Activated CD4-positive, alpha-beta memory T cell treated with anti-CD3 and anti-CD28 coated beads for 36 hours (primary cell): ENCODE results near the gene KIF9. TPM values are rescaled to one million over a fixed set of nuclear protein-coding genes. Genes with fewer than 3 reads are reported as not detected.
"Not testable (repeated sequence)": the region's sequence is repeated elsewhere in the genome, so short reads cannot be mapped to it uniquely, and the experiment has no call there.

Experiments used
- CTCF ChIA-PET: fragments of 350-600 bp; sonication (Branson Sonifier 250); formaldehyde crosslinking; loops from one replicate; lab custom pipeline; 2021; ENCODE audit warnings: antibody characterized with exemption, inconsistent platforms; lab: Charles Lee
- POLR2A ChIA-PET: fragments of 350-600 bp; sonication (Branson Sonifier 250); formaldehyde crosslinking; loops from one replicate; lab custom pipeline; 2021; ENCODE audit warnings: antibody characterized with exemption; lab: Charles Lee
- DNase-seq: peaks from one replicate; pipeline ENCODE4 v3.0.0-alpha.2; 2020
- H3K27ac Mint-ChIP-seq: one replicate; pipeline ENCODE4 v1.8.0; 2021; ENCODE audit warnings: mixed read lengths
- H3K27me3 Mint-ChIP-seq: one replicate; pipeline ENCODE4 v1.8.0; 2021; ENCODE audit warnings: mixed read lengths
- H3K36me3 Mint-ChIP-seq: one replicate; pipeline ENCODE4 v1.8.0; 2021; ENCODE audit warnings: mixed read lengths
- H3K4me1 Mint-ChIP-seq: one replicate; pipeline ENCODE4 v1.8.0; 2021; ENCODE audit warnings: low read depth, mixed read lengths
- H3K4me3 Mint-ChIP-seq: one replicate; pipeline ENCODE4 v1.8.0; 2021; ENCODE audit warnings: mild to moderate bottlenecking, mixed read lengths
- H3K9me3 Mint-ChIP-seq: one replicate; pipeline ENCODE4 v1.8.0; 2021; ENCODE audit warnings: mixed read lengths
- intact Hi-C: fragments of 100-400 bp; cut with micrococcal nuclease; formaldehyde crosslinking; loops from one replicate; pipeline ENCODE4 v1.15.1; 2023
- total RNA-seq, 2 experiments: library from RNA; stranded (reverse); gene quantifications; one replicate each; pipeline ENCODE4 v1.2.3, GENCODE V29; 2021

Gene KIF9
- total RNA-seq, 2 experiments from 2014 or later, result 3.3 to 4.9 TPM

DNA sequence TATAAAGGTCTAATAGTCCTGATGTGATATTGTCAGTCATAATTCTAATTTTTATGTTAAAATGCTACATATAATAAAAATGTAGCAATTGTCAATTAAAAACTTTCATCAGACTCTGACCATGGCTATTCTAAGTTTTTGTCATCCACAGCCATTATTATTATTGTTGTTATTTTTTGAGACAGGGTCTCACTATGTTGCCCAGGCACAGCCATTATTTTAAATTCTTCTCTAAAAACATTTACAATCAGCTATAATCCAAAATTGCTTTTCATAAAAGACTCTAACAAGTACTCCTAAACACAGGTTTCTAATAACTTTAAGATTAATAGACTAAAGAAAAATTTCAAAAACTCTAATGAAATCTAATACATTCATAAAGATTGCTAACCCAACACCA lies 77.7 kb downstream of the KIF9 start:
- H3K36me3 Mint-ChIP-seq, result no peaks in the 10 kb centered on the region
- ChIA-PET CTCF (no interaction called here), POLR2A (no interaction called here)
- no peak for DNase-seq
- no peaks in the 10 kb centered on the region for H3K4me1 Mint-ChIP-seq
- H3K9me3 Mint-ChIP-seq, result no peaks in the 10 kb centered on the region
- H3K4me3 Mint-ChIP-seq, result no peak overlapping the region
- no peak overlapping the region for H3K27ac Mint-ChIP-seq
- no peaks in the 10 kb centered on the region for H3K27me3 Mint-ChIP-seq
- intact Hi-C loops, result no loop called here

DNA sequence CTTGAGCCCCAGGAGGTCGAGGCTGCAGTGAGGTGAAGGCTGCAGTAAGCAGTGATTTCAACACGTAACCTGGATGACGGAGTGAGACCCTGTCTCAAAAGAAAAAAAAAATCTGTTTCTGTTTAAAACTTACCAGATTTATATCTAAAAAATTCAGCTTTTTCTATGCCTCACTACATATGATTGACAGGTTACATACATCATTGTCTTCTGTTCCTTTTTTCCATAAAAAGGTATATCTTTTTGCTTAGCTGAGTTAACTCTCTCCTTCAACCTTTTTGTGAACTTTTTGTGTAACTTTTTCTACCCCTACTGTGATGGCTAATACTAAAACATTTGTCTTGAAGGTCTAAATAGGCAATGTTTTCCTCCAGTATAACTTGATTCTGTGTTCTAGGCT lies 80.1 kb downstream of the KIF9 start:
- CTCF ChIA-PET, result no interaction called here
- no peaks in the 10 kb centered on the region for H3K9me3 Mint-ChIP-seq
- no peaks in the 10 kb centered on the region for H3K4me1 Mint-ChIP-seq
- H3K4me3 Mint-ChIP-seq, result no peak overlapping the region
- intact Hi-C loops, result no loop called here
- POLR2A ChIA-PET, result no interaction called here
- no peak for DNase-seq
- H3K36me3 Mint-ChIP-seq, result no peaks in the 10 kb centered on the region
- H3K27me3 Mint-ChIP-seq, result no peaks in the 10 kb centered on the region
- H3K27ac Mint-ChIP-seq, result no peak overlapping the region

DNA sequence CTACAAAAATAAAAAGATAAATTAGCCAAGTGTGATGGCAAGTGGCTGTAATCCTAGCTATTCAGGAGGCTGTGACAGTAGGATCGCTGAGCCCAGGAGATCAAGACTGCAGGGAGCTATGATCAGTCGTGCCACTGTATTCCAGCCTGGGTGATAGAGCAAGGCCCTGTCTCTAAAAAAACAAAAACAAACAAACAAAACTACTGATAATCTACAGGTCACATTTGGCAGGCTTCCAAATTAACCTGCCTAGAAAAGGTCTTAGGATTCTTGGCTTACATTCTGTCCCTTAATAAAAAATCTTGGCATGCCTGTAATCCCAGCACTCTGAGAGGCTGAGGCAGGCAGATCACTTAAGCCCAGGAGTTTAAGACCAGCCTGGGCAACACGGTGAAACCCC lies 85.3 kb downstream of the KIF9 start:
- Mint-ChIP-seq H3K27me3 (no peaks in the 10 kb centered on the region), H3K27ac (no peak overlapping the region), H3K9me3 (peaks cover 6% of the 10 kb centered on the region), H3K4me3 (no peak overlapping the region), H3K36me3 (peaks cover 3% of the 10 kb centered on the region), H3K4me1 (no peaks in the 10 kb centered on the region)
- ChIA-PET CTCF (no interaction called here), POLR2A (no interaction called here)
- intact Hi-C loops, result no loop called here
- no peak for DNase-seq

DNA sequence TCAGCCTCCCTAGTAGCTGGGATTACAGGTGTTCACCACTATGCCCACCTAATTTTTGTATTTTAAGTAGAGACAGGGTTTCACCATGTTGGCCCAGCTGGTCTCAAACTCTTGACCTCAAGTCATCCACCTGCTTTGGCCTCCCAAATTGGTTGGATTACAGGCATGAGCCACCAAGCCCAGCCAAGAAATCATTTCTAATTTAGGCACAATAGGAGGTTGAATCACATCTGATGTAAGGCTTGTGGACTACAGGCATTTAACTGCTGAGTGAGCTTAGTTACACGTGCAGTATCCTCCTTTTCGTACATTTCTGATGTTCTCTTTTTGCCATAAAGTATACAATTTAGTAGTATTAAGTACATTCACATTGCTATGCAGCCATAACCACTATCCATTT lies 87.6 kb downstream of the KIF9 start:
- ChIA-PET CTCF (no interaction called here), POLR2A (no interaction called here)
- H3K9me3 Mint-ChIP-seq, result peaks cover 6% of the 10 kb centered on the region

DNA sequence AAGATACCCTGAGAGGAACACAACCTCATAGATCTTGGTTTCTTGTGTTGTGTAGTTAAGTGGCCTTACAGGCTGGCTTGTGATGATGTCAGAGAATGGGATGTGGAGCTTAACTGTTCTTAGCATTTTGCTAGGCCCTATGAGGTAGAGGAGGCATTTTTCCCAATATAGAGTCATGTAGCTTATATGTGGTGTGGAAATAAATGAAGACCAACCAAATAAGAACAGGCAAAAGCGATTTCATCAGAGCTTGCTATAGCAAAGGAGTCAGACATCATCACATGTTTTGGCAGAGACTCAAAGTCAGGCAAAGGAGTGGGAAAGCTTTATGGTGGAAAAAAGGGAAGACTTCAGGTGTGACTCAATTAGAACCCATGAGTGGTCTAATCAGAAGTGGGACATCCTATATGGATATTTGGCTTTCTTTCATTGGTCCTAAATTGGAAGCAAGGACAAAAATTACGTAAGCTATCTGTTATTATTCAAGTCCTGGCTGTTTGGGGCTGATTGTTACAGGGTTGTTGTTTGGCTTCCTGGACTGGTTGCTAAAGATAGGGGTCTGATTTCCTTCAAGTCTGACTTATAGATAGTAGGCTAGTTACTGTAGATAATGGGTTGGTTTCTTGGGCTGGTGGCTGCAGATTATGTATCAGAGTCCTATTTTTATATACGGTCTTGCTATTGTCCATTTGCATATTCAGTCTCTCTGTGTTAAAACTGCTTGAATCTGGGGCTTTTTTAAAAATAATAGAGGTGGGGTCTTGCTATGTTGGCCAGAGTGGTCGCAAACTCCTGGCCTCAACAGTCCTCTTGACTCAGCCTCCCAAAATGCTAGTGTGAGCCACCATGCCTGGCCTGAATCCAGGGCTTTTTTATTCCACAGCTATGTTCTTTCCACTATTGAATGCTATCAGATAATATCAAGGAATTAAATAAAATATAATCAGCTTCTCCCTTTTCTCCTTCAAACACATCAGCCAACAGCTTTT lies 88.4 kb downstream of the KIF9 start:
- H3K4me1 Mint-ChIP-seq, result no peaks in the 10 kb centered on the region
- H3K9me3 Mint-ChIP-seq, result peaks cover 6% of the 10 kb centered on the region
- H3K27ac Mint-ChIP-seq, result no peak overlapping the region
- no peaks in the 10 kb centered on the region for H3K27me3 Mint-ChIP-seq
- CTCF ChIA-PET, result no interaction called here
- POLR2A ChIA-PET, result no interaction called here
- intact Hi-C loops, result no loop called here
- no peak for DNase-seq
- peaks cover 3% of the 10 kb centered on the region for H3K36me3 Mint-ChIP-seq
- H3K4me3 Mint-ChIP-seq, result no peak overlapping the region

More for the DNA sequence above, 87.6 kb downstream of the KIF9 start:
- no peaks in the 10 kb centered on the region for H3K27me3 Mint-ChIP-seq
- H3K4me1 Mint-ChIP-seq, result no peaks in the 10 kb centered on the region
- H3K27ac Mint-ChIP-seq, result no peak overlapping the region
- no peak overlapping the region for H3K4me3 Mint-ChIP-seq
- H3K36me3 Mint-ChIP-seq, result peaks cover 3% of the 10 kb centered on the region
- intact Hi-C loops, result no loop called here
- no peak for DNase-seq

- intact Hi-C loops, result no loop called here
- H3K27me3 Mint-ChIP-seq, result no peaks in the 10 kb centered on the region
- H3K4me1 Mint-ChIP-seq, result no peaks in the 10 kb centered on the region
- H3K27ac Mint-ChIP-seq, result no peak overlapping the region
- ChIA-PET POLR2A (no interaction called here), CTCF (no interaction called here)
- H3K9me3 Mint-ChIP-seq, result no peaks in the 10 kb centered on the region
- peaks cover 2% of the 10 kb centered on the region for H3K36me3 Mint-ChIP-seq
- no peak for DNase-seq
- H3K4me3 Mint-ChIP-seq, result no peak overlapping the region
Measured at GRCh38 chr3:47186285-47186684, 96.3 kb downstream of the KIF9 start.

GRCh38 chr3:47181685-47182084 lies 100.9 kb downstream of the KIF9 start:
- DNase-seq, H3K4me3 Mint-ChIP-seq, H3K36me3 Mint-ChIP-seq, H3K4me1 Mint-ChIP-seq, intact Hi-C loops, H3K27ac Mint-ChIP-seq, H3K27me3 Mint-ChIP-seq, H3K9me3 Mint-ChIP-seq, POLR2A ChIA-PET, CTCF ChIA-PET: not testable (repeated sequence)

GRCh38 chr3:47180011-47180410 lies 102.6 kb downstream of the KIF9 start:
- POLR2A ChIA-PET, intact Hi-C loops, H3K27ac Mint-ChIP-seq, H3K4me3 Mint-ChIP-seq, H3K27me3 Mint-ChIP-seq, CTCF ChIA-PET, DNase-seq, H3K9me3 Mint-ChIP-seq, H3K36me3 Mint-ChIP-seq, H3K4me1 Mint-ChIP-seq: not testable (repeated sequence)

Other genes with a start within 250 kb of the KIF9 start
- 10 to 100 TPM; 31.2 to 31.8 TPM for gene SETD2, start 118.7 kb downstream of the KIF9 start, total RNA-seq
- 10 to 100 TPM; 21.2 to 23.7 TPM for gene KLHL18, start 145 bp upstream of the KIF9 start, total RNA-seq
- gene PTPN23, start 98.2 kb upstream of the KIF9 start, total RNA-seq, result 10 to 100 TPM; 27.9 to 29.7 TPM
- 10 to 100 TPM; 44.5 to 44.6 TPM for gene SCAP, start 193.1 kb upstream of the KIF9 start, total RNA-seq
- gene ELP6, start 230.9 kb upstream of the KIF9 start, total RNA-seq, result 10 to 100 TPM; 32.7 to 32.8 TPM